Left hindlimb (tissue), 1 donor: Measurements from ENCODE around the gene LRBA.
"Not testable (repeated sequence)": the region's sequence is repeated elsewhere in the genome, so short reads cannot be mapped to it uniquely, and the experiment has no call there.

Source experiments
- DNase-seq: peaks from one replicate; pipeline ENCODE4 v3.0.0-alpha.2; 2018

LRBA gene

GRCh38 chr4:150971901-150972300 lies 43.2 kb downstream of the LRBA start:
- DNase-seq, result no peak

- DNase-seq, result no peak
Measured at GRCh38 chr4:150970685-150971151, 44.4 kb downstream of the LRBA start.

- DNase-seq, result no peak
Measured at GRCh38 chr4:150964754-150965153, 50.3 kb downstream of the LRBA start.

GRCh38 chr4:150963602-150964345 lies 51.3 kb downstream of the LRBA start:
- DNase-seq, result not testable (repeated sequence)

GRCh38 chr4:150962245-150962644 lies 52.8 kb downstream of the LRBA start:
- no peak for DNase-seq

GRCh38 chr4:150961566-150961965 lies 53.5 kb downstream of the LRBA start:
- no peak for DNase-seq

GRCh38 chr4:150960818-150961217 lies 54.3 kb downstream of the LRBA start:
- no peak for DNase-seq

GRCh38 chr4:150960079-150960478 lies 55.0 kb downstream of the LRBA start:
- no peak for DNase-seq

- not testable (repeated sequence) for DNase-seq
Measured at GRCh38 chr4:150957981-150958380, 57.1 kb downstream of the LRBA start.

GRCh38 chr4:150957095-150957494 lies 58.0 kb downstream of the LRBA start:
- not testable (repeated sequence) for DNase-seq

GRCh38 chr4:150953916-150954315 lies 61.2 kb downstream of the LRBA start:
- not testable (repeated sequence) for DNase-seq

- no peak for DNase-seq
Measured at GRCh38 chr4:150952167-150952845, 62.8 kb downstream of the LRBA start.

GRCh38 chr4:150950657-150951288 lies 64.3 kb downstream of the LRBA start:
- DNase-seq, result no peak

GRCh38 chr4:150949943-150950342 lies 65.1 kb downstream of the LRBA start:
- DNase-seq, result no peak

GRCh38 chr4:150949342-150949741 lies 65.7 kb downstream of the LRBA start:
- no peak for DNase-seq

GRCh38 chr4:150948710-150949109 lies 66.4 kb downstream of the LRBA start:
- DNase-seq, result no peak

- no peak for DNase-seq
Measured at GRCh38 chr4:150948074-150948473, 67.0 kb downstream of the LRBA start.

GRCh38 chr4:150944660-150945059 lies 70.4 kb downstream of the LRBA start:
- DNase-seq, result no peak

- DNase-seq, result no peak
Measured at GRCh38 chr4:150943818-150944217, 71.3 kb downstream of the LRBA start.

- DNase-seq, result no peak
Measured at GRCh38 chr4:150943126-150943525, 72.0 kb downstream of the LRBA start.

GRCh38 chr4:150942539-150942938 lies 72.5 kb downstream of the LRBA start:
- DNase-seq, result no peak

- no peak for DNase-seq
Measured at GRCh38 chr4:150940123-150940522, 75.0 kb downstream of the LRBA start.

GRCh38 chr4:150939530-150939929 lies 75.6 kb downstream of the LRBA start:
- no peak for DNase-seq
